Measurements from ENCODE around the gene MMAA.
"Not testable (repeated sequence)": the region's sequence is repeated elsewhere in the genome, so short reads cannot be mapped to it uniquely, and the experiment has no call there.

Gene MMAA

DNA sequence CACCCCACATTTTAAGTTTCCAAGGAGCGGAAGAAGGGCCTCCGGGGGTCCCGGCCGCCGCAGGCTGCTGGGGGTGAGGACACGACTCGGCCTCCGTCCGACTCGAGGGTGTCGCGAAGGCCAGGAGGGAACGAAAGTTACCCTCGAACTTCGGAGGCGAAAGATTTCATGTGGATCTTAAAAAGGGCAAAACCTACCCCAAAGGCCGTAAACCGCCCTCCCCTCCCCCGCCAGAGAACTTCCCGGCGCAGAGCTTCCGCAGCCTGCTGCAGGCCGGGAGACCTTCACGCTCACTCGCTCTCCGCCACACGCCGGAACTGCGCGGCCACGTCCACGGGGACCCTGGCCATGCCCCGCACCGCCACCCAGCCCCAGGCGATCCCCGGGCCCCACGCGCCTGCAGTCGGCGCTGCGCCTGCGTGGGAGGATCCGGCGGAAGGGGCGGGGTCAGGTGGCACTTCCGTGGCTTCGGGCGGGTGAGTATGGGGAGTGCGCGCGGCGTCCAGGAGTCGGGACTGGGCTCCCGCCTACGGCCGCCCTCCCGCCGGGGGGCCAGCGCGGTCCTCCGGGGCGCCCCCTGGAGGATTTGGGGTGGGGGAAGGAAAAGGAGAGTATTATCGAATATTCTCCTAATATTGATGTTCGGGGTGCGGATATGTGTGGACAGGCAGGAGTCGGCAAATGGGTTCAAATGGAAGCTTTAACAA lies at the start of gene MMAA:
Gene MMAA (plus strand): TSS at position 454 of the 707 bp plus-strand sequence. CDS start 19,755 bp downstream, outside the sequence.
- peak; percentile 93 for DNase-seq

DNA sequence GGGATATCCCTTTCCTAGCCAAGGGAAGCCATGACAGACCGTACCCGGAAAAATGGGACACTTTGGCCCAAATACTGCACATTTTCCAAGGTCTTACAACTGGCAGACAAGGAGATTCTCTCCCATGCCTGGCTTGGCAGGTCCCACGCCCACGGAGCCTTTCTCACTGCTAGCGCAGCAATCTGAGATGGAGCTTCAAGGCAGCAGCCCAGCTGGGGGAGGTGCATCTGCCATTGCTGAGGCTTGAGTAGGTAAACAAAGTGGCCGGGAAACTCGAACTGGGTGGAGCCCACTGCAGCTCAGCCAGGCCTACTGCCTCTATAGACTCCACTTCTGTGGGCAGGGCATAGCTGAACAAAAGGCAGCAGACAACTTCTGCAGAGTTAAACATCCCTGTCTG lies 44.6 kb upstream of the MMAA start:
- DNase-seq = not testable (repeated sequence)

DNA sequence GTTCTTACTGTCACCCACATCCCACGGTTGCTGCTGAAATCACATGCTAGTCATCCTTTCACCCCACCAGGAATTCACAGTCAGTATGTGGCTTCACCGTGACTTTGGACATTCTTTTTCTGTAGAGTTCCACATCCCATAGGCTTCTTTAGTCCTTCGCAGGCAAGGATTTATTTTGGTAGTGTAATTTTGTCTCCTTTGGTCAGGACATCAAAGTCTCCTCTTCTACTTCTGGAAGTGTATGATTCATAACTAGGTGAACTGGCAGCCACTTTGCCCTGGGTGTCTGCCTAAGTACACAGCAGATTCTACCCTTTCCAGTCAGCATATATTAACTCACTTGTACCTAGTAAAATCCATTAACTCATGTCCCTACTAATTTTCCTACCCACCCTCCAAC lies 38.3 kb upstream of the MMAA start:
- no peak for DNase-seq

GRCh38 chr4:145583191-145584055 lies 35.8 kb upstream of the MMAA start:
- no peak for DNase-seq

DNA sequence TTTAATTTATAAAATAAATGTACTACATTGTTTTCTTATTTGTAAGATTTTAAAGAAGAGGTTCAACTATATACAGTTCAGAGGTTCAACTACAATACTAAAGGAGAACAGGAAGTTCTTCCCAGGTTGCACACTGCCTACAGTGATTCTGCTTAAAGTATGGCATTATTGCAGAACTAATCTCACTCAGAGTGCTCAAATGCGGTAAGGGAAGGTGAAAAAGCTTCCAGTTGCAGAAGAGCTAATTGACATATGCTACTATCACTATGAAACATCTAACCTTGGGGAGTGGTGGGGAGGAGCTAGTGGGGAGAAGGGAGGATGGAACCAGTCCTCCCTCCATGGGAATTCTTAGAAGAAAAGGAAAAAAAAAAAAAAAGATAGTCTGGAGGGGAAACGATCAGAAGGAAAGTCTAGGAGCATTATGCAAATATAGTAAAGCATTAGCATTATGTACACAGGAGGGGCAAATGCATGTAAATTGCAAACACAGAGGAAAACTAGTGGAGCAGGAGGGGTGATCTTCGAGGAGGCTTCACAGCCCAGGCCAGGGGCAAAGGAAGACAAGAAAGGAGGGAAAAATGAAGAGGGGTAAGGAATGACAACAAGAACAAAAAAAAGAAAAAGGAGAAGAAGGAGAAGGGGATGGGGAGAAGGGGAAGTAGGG lies 32.0 kb upstream of the MMAA start:
- no peak for DNase-seq

GRCh38 chr4:145589381-145589780 lies 29.8 kb upstream of the MMAA start:
- not testable (repeated sequence) for DNase-seq

DNA sequence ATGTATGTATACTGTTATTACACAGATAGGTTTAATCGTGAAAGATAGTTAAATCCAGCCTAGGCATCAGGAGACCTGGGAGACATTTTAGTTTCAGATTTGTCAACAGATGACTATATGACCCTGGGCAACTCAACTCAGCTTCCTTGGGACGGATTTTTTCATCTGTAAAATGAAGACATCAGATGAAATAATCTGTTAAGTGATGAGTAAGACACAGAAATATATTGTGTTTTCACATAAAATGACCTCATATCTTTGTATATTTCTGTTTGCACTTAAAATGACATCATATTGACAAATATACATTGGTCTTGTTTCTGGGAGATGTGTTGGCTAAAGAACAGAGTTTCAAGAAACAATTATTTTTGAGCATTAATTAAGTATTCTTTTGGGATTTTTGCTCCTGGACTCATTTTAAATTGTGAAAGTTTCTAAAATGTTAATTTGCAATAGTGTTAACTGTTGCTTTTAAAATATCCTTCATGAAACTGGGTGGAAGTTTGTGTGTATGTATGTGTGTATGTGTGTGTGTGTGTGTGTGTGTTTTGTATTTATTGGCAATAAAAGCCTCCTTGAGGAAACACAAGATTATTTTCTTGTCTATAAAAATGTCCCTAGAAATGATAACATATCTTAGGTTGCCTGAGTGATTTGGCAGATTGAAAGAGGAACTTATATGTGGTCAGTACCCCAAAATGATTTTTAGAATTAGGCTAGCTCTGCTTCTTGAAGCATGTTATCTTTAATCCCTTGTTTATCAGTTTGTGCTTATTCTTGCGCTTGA lies 29.1 kb upstream of the MMAA start:
- DNase-seq = no peak

- DNase-seq = no peak
Observed at GRCh38 chr4:145602129-145602760, 16.9 kb upstream of the MMAA start.

DNA sequence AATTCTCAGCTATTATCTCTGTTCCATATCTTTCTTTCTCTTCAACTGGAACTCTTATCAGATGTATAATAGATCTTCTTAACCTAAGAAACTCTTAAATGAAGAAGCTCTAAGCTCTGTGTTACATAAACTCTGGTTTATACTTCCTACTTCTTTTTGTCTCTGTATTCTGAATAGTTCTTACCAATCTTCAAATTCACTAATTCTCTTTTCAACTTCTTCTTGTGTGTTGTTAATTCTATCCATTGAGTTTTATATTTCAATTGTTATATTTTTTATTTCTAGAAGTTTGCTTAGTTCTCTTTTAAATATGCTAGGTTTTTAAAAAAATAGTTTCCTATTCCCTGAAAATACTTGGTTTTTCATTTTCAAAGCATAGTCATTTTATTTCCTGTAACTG lies 13.2 kb upstream of the MMAA start:
- no peak for DNase-seq

- DNase-seq = peak; percentile 56
Observed at GRCh38 chr4:145609481-145610427, 9.4 kb upstream of the MMAA start.

- no peak for DNase-seq
Observed at GRCh38 chr4:145613566-145614232, 5.5 kb upstream of the MMAA start.

- no peak for DNase-seq
Observed at GRCh38 chr4:145614233-145614610, 5.0 kb upstream of the MMAA start.

- DNase-seq = peak; percentile 9
Observed at GRCh38 chr4:145618210-145618931, 814 bp upstream of the MMAA start.

DNA sequence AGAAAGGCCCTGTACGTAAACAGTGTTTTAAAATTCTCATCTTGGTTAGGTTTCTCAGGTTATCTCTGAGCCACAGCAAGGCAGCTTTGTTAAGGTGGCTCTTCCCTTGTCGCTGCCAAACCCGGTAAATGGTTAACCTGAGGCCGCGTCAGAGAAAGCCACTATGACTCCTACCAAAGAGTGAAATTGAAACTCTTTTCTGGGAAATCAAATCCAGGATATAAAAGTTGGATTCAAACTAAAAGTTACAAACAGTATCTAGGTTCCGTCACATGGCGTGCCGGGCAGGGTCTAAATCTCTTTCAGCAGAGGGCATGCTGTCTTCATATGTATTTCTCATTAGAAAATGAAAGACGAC lies 433 bp downstream of the MMAA start:
- peak; percentile 24 for DNase-seq

DNA sequence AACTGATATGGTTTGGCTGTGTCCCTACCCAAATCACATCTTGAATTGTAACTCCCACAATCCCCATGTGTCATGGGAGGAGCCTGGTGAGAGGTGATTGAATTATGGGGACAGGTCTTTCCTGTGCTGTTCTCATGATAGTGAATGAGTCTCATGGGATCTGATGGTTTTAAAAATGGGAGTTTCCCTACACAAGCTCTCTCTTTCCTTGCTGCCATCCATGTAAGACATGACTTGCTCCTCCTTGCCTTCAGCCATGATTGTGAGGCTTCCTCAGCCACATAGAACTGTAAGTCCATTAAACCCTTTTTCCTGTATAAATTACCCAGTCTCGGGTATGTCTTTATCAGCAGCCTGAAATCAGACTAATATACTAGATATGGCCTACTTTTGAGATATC lies 2.9 kb downstream of the MMAA start:
- DNase-seq = not testable (repeated sequence)

DNA sequence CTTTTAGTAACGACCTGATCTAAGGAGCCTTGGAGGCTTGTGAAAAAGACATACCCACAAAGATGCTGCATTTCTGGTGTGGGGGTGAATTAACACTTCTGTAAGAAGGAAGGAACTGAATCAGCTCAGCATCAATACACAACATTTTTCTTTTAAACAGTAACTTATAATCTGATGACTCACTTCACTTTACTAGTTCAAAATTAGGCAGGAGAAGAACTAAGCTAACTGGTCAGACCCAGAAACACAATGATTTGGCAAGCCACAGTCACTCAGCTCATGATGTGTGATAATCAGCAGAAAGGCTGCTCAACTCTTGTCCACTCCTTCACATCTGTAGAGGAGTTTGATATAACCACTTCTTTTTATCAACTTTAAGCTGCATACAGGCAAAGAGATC lies 4.6 kb downstream of the MMAA start:
- DNase-seq = no peak

- no peak for DNase-seq
Observed at GRCh38 chr4:145625677-145626622, 6.8 kb downstream of the MMAA start.

DNA sequence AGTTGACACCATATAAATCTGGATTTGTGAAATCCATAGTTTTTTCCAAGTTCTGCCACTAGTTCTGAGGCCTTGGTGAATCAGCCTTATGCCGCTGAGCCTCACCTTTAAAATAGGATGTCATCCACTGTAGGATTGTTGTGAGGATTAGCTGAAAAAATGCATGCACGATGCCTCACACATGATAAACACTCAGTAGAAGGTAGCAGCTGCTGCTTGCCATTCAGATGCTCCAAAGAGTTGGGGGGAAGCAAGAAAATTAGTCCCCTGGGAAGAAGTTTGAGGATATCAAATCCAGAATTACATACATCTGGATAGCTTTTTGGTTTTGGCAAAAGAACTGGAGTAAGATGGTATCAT lies 7.4 kb downstream of the MMAA start:
- DNase-seq = no peak

GRCh38 chr4:145635117-145635516 lies 15.9 kb downstream of the MMAA start:
- no peak for DNase-seq

Measured in activated CD4-positive, alpha-beta T cell treated with anti-CD3 and anti-CD28 coated beads, Interleukin-2, amount 50 U/mL, for 1 hour (primary cell).